ENCODE data around the gene RNF112. TPM values are rescaled to one million over a fixed set of nuclear protein-coding genes. Genes with fewer than 3 reads are reported as not detected.

The RNF112 gene
- total RNA-seq, 1 experiment from 2014 or later: 0.18 TPM

GRCh38 chr17:19365833-19366636 lies 45.0 kb upstream of the RNF112 start:
- no TSS peak for BruUV-seq (replicated peaks)

GRCh38 chr17:19366637-19366972 lies 44.4 kb upstream of the RNF112 start:
- no peak overlapping the region for H3K4me3 ChIP-seq (ENCODE audit: low read length)
- H3K9me2 ChIP-seq (replicated peaks; ENCODE audit: low read length): no peaks in the 10 kb centered on the region
- no TSS peak for BruUV-seq (replicated peaks)
- no peak overlapping the region for H2AFZ ChIP-seq (ENCODE audit: low read length)
- no peak overlapping the region for H3K9ac ChIP-seq (ENCODE audit: low read length)
- H3K27me3 ChIP-seq (ENCODE audit: low read length): no peaks in the 10 kb centered on the region
- no peak overlapping the region for H3K4me2 ChIP-seq (ENCODE audit: low read length)
- no peaks in the 10 kb centered on the region for H3F3A ChIP-seq (ENCODE audit: low read length, unreplicated experiment)
- CTCF ChIA-PET: no interaction called here
- H3K9me3 ChIP-seq (ENCODE audit: low read length): no peaks in the 10 kb centered on the region
- H3K27ac ChIP-seq (ENCODE audit: low read length): no peak overlapping the region
- ATAC-seq (no peak), DNase-seq (no peak)
- H4K20me1 ChIP-seq (ENCODE audit: low read length): no peaks in the 10 kb centered on the region
- peaks cover 4% of the 10 kb centered on the region for H3K79me2 ChIP-seq (ENCODE audit: low read length)
- H3K36me3 ChIP-seq (ENCODE audit: low read depth, low read length): no peaks in the 10 kb centered on the region
- POLR2A ChIA-PET (ENCODE audit: unreplicated experiment): no interaction called here
- TF ChIP-seq EZH2phosphoT487 (IDR thresholded peaks at IDR 0.05; ENCODE audit: borderline replicate concordance, low read length): no peak
- TF ChIP-seq, protein P1, sequence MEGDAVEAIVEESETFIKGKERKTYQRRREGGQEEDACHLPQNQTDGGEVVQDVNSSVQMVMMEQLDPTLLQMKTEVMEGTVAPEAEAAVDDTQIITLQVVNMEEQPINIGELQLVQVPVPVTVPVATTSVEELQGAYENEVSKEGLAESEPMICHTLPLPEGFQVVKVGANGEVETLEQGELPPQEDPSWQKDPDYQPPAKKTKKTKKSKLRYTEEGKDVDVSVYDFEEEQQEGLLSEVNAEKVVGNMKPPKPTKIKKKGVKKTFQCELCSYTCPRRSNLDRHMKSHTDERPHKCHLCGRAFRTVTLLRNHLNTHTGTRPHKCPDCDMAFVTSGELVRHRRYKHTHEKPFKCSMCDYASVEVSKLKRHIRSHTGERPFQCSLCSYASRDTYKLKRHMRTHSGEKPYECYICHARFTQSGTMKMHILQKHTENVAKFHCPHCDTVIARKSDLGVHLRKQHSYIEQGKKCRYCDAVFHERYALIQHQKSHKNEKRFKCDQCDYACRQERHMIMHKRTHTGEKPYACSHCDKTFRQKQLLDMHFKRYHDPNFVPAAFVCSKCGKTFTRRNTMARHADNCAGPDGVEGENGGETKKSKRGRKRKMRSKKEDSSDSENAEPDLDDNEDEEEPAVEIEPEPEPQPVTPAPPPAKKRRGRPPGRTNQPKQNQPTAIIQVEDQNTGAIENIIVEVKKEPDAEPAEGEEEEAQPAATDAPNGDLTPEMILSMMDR (conservative IDR thresholded peaks at IDR 0.05; ENCODE audit: low read depth, low read length): no peak
- TF ChIP-seq EZH2 (IDR thresholded peaks at IDR 0.05; ENCODE audit: low read length, unreplicated experiment): no peak
- intact Hi-C loops (cut with micrococcal nuclease): loop anchor here (10.0 kb wide), 1 partner anchor 398 kb away; no protein-coding TSS in a partner anchor
- H3K4me1 ChIP-seq (ENCODE audit: insufficient read depth, low read length): peaks cover 16% of the 10 kb centered on the region

More at GRCh38 chr17:19365833-19366636, 45.0 kb upstream of the RNF112 start:
- Histone ChIP-seq H3K4me1 (ENCODE audit: insufficient read depth, low read length) (peaks cover 16% of the 10 kb centered on the region), H3K27ac (ENCODE audit: low read length) (no peak overlapping the region), H3K27me3 (ENCODE audit: low read length) (no peaks in the 10 kb centered on the region), H3K9ac (ENCODE audit: low read length) (no peak overlapping the region), H3K9me2 (replicated peaks; ENCODE audit: low read length) (no peaks in the 10 kb centered on the region), H3K36me3 (ENCODE audit: low read depth, low read length) (no peaks in the 10 kb centered on the region), H4K20me1 (ENCODE audit: low read length) (no peaks in the 10 kb centered on the region), H3K79me2 (ENCODE audit: low read length) (peaks cover 4% of the 10 kb centered on the region), H3K9me3 (ENCODE audit: low read length) (no peaks in the 10 kb centered on the region), H3K4me2 (ENCODE audit: low read length) (no peak overlapping the region), H2AFZ (ENCODE audit: low read length) (no peak overlapping the region), H3K4me3 (ENCODE audit: low read length) (no peak overlapping the region), H3F3A (ENCODE audit: low read length, unreplicated experiment) (no peaks in the 10 kb centered on the region)
- intact Hi-C loops (cut with micrococcal nuclease): loop anchor here (10.0 kb wide), 1 partner anchor 399 kb away; no protein-coding TSS in a partner anchor
- TF ChIP-seq EZH2 (IDR thresholded peaks at IDR 0.05; ENCODE audit: low read length, unreplicated experiment) (no peak), EZH2phosphoT487 (IDR thresholded peaks at IDR 0.05; ENCODE audit: borderline replicate concordance, low read length) (no peak)
- TF ChIP-seq, protein P1 (conservative IDR thresholded peaks at IDR 0.05; ENCODE audit: low read depth, low read length): no peak
- ChIA-PET CTCF (no interaction called here), POLR2A (ENCODE audit: unreplicated experiment) (interaction anchor here (0.6 kb wide), 1 partner anchor 862 kb away, joined by 3 read pairs; no protein-coding TSS in a partner anchor)
- ATAC-seq (no peak), DNase-seq (no peak)

DNA sequence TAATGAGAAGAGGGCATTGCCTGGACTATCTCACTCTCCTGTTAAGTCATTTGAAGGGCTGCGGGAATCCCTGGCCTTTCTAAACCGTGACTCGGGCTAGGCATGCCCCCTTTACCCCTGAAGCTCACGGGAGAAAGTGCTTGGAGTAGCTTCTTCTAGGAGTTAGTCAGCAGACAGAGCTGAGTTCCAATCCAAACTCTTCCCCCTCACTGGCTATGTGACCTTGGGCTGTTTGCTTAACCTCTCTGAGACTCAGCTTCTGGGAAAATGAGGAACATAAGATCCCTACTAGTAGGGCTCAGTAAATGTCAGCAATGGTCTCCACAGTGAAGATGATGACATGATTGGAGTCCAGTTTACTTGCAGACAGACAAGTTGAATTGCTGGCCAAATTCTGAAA lies 42.8 kb upstream of the RNF112 start:
- Histone ChIP-seq H3K27me3 (ENCODE audit: low read length) (no peaks in the 10 kb centered on the region), H3F3A (ENCODE audit: low read length, unreplicated experiment) (no peaks in the 10 kb centered on the region), H3K79me2 (ENCODE audit: low read length) (no peaks in the 10 kb centered on the region), H3K4me1 (ENCODE audit: insufficient read depth, low read length) (peaks cover 9% of the 10 kb centered on the region), H3K4me2 (ENCODE audit: low read length) (no peak overlapping the region), H3K4me3 (ENCODE audit: low read length) (no peak overlapping the region), H3K36me3 (ENCODE audit: low read depth, low read length) (no peaks in the 10 kb centered on the region), H3K27ac (ENCODE audit: low read length) (no peak overlapping the region), H3K9me3 (ENCODE audit: low read length) (no peaks in the 10 kb centered on the region), H4K20me1 (ENCODE audit: low read length) (no peaks in the 10 kb centered on the region), H3K9me2 (replicated peaks; ENCODE audit: low read length) (no peaks in the 10 kb centered on the region), H3K9ac (ENCODE audit: low read length) (no peak overlapping the region), H2AFZ (ENCODE audit: low read length) (no peak overlapping the region)
- TF ChIP-seq, protein P1 (conservative IDR thresholded peaks at IDR 0.05; ENCODE audit: low read depth, low read length): no peak
- no peak for TF ChIP-seq EZH2phosphoT487 (IDR thresholded peaks at IDR 0.05; ENCODE audit: borderline replicate concordance, low read length)
- TF ChIP-seq EZH2 (IDR thresholded peaks at IDR 0.05; ENCODE audit: low read length, unreplicated experiment): no peak
- intact Hi-C loops (cut with micrococcal nuclease): loop anchor here (10.0 kb wide), 1 partner anchor 397 kb away; no protein-coding TSS in a partner anchor
- BruUV-seq (replicated peaks): no TSS peak
- ChIA-PET CTCF (no interaction called here), POLR2A (ENCODE audit: unreplicated experiment) (no interaction called here)
- no peak for ATAC-seq
- DNase-seq: no peak
